Esophagus muscularis mucosa (tissue), 4 donors: ENCODE results near the gene ABCF2. TPM values are rescaled to one million over a fixed set of nuclear protein-coding genes. Genes with fewer than 3 reads are reported as not detected.

Experiments used
- DNase-seq: peaks from one replicate; pipeline ENCODE4 v3.0.0-alpha.2; 2017; ENCODE audit errors: extremely low spot score
- H3K27ac ChIP-seq, 4 donors: fragments of 200-600 bp; sonication (generic); replicated peaks in 1 of 4; 1 replicate in 3 of 4; 2 replicates in 1 of 4; pipeline ENCODE4 v1.5.1; 2016 to 2019; ENCODE audit warnings: mild to moderate bottlenecking in 1 of 4
- H3K27me3 ChIP-seq, 4 donors: fragments of 200-600 bp; sonication (generic); one replicate each; pipeline versions ENCODE4 v1.5.1 to v1.6.0; 2016 to 2019
- H3K36me3 ChIP-seq, 4 donors: fragments of 200-600 bp; sonication (generic); one replicate each; pipeline ENCODE4 v1.5.1; 2016 to 2019
- H3K4me1 ChIP-seq, 4 donors: fragments of 200-600 bp; sonication (generic); one replicate each; pipeline ENCODE4 v1.5.1; 2016 to 2019
- H3K4me3 ChIP-seq, 4 donors: fragments of 200-600 bp; sonication (generic); 1 replicate in 2 of 4; 2 replicates in 2 of 4; pipeline ENCODE4 v1.5.1; 2016 to 2019; ENCODE audit warnings: mild to moderate bottlenecking in 4 of 4, moderate library complexity in 1 of 4
- H3K9me3 ChIP-seq, 4 donors: fragments of 200-600 bp; sonication (generic); 1 replicate in 3 of 4; 2 replicates in 1 of 4; pipeline ENCODE4 v1.5.1; 2016 to 2019
- EP300 ChIP-seq: sonication (generic); formaldehyde crosslinking; IDR thresholded peaks from one replicate; pipeline ENCODE4 v1.6.1; 2017; ENCODE audit warnings: antibody characterized with exemption
- POLR2A ChIP-seq: fragments of 450-650 bp; IDR thresholded peaks from one replicate; pipeline ENCODE4 v1.6.1; 2017; ENCODE audit warnings: antibody characterized with exemption, moderate library complexity, mild to moderate bottlenecking, low read depth
- POLR2AphosphoS5 ChIP-seq, 2 donors: sonication (generic); formaldehyde crosslinking; IDR thresholded peaks; one replicate each; pipeline ENCODE4 v1.6.1; 2017; ENCODE audit warnings: antibody characterized with exemption in 2 of 2
- WGBS: methylation state at CpG from one replicate; pipeline ENCODE4 v1.1.5; 2018; 5-methylcytosine and 5-hydroxymethylcytosine counted together
- intact Hi-C: fragments of 100-400 bp; cut with DNase I; formaldehyde crosslinking; loops from one replicate; pipeline ENCODE4 v1.15.1; 2023
- total RNA-seq, 4 donors: library from RNA; depleted of rRNA; stranded (reverse); fragments of >200 nt; gene quantifications; one replicate each; pipeline versions ENCODE4 v1.1.0 to v1.2.1, GENCODE V29; 2016
- TF ChIP-seq, protein P1 (sequence below), 3 experiments: fragments of 200-600 bp in 2 of 3; fragments of 450-650 bp in 1 of 3; sonication (generic) in 2 of 3; IDR thresholded peaks; one replicate each; pipeline ENCODE4 v1.5.1; 2017 to 2019; ENCODE audit warnings: antibody characterized with exemption in 3 of 3, mild to moderate bottlenecking in 2 of 3, moderate library complexity in 1 of 3

The ABCF2 gene
- total RNA-seq, 4 donors from 2014 or later = 33.8 to 53.2 (median 39.0) TPM

DNA sequence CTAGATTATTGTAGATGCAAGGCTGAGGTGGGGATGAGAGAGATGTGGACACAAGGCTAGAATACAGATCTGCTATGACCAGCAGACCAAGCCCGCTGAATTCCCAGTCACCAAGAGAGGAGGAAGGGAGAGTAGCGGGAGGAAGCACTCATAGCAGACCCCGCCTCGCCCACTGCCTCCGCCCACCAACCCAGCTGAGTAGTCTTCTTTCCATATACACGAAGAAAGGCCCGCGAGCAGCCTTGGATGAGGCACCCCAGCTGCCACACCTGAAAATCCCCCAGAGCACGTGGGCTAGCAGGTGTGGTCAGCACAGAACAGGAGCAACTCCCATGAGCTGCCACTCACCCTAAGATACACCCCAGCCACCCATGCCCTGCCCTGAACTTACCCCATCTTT, 8.8 kb downstream of the ABCF2 start:
- intact Hi-C loops = no loop called here
- Histone ChIP-seq H3K4me3 (no peak overlapping the region), H3K36me3 (peaks cover 87 to 100% (median 100%) of the 10 kb centered on the region in 4 donors)

DNA sequence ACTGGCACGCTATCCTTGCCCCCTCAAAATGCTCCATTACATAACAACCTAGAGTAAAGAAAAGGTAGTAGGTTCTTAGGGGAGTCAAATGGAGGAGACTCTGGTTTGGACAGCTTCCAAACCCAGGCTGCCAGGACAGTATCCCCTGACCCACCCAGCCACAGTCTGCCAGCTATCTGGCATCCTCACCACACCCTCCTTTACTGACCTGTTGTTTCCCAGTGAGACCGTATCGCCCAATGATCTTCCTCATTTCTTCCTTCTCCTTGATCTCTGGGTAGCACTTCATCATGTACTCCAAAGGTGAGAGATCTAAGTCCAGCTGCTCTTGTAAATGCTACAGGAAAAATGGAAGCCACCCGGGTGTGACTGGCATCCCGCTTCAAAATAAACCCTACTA, 11.6 kb downstream of the ABCF2 start:
- H3K36me3 ChIP-seq = peaks cover 66 to 87% (median 84%) of the 10 kb centered on the region in 4 donors
- no peaks in the 10 kb centered on the region for H3K27me3 ChIP-seq
- TF ChIP-seq EP300 = no peak
- TF ChIP-seq, protein P1, sequence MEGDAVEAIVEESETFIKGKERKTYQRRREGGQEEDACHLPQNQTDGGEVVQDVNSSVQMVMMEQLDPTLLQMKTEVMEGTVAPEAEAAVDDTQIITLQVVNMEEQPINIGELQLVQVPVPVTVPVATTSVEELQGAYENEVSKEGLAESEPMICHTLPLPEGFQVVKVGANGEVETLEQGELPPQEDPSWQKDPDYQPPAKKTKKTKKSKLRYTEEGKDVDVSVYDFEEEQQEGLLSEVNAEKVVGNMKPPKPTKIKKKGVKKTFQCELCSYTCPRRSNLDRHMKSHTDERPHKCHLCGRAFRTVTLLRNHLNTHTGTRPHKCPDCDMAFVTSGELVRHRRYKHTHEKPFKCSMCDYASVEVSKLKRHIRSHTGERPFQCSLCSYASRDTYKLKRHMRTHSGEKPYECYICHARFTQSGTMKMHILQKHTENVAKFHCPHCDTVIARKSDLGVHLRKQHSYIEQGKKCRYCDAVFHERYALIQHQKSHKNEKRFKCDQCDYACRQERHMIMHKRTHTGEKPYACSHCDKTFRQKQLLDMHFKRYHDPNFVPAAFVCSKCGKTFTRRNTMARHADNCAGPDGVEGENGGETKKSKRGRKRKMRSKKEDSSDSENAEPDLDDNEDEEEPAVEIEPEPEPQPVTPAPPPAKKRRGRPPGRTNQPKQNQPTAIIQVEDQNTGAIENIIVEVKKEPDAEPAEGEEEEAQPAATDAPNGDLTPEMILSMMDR (IDR thresholded peaks at IDR 0.05) = no peak
- no peak for TF ChIP-seq POLR2A
- no peak for TF ChIP-seq POLR2AphosphoS5 (IDR thresholded peaks at IDR 0.05)
- no peak overlapping the region for H3K4me3 ChIP-seq
- H3K4me1 ChIP-seq = no peaks in the 10 kb centered on the region
- 96% methylated on average over 5 of the region's 5 CpGs for WGBS
- H3K27ac ChIP-seq = no peak overlapping the region
- intact Hi-C loops = no loop called here
- DNase-seq = no peak
- H3K9me3 ChIP-seq = no peaks in the 10 kb centered on the region

More for the DNA sequence above, 8.8 kb downstream of the ABCF2 start:
- 95% methylated on average over 9 of the region's 9 CpGs for WGBS
- Histone ChIP-seq H3K27me3 (no peaks in the 10 kb centered on the region), H3K27ac (no peak overlapping the region), H3K4me1 (no peaks in the 10 kb centered on the region), H3K9me3 (no peaks in the 10 kb centered on the region)
- no peak for DNase-seq
- TF ChIP-seq POLR2A (no peak), POLR2AphosphoS5 (IDR thresholded peaks at IDR 0.05) (no peak), EP300 (no peak)
- TF ChIP-seq, protein P1 (IDR thresholded peaks at IDR 0.05) = no peak

DNA sequence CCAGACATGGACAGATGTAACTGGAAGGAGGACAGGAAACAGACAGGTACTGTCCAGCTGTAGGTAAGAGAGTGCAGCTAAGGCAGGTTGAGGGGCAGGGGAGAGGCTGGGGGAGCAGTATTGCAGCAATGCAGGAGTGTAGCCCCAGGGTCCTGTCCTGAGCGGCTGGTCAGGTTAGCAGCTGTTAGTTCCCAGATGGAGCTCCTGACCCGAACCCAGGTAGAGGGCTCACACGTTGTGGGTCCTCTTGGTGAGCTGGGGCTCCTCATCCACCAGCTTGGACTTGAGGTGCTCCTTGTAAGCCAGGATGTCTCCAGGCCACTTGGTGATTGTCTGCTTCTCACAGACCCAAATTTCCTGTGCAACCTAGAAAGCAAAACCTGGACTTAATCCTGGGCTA, 13.2 kb downstream of the ABCF2 start:
- TF ChIP-seq POLR2A (no peak), POLR2AphosphoS5 (IDR thresholded peaks at IDR 0.05) (no peak), EP300 (no peak)
- TF ChIP-seq, protein P1 (IDR thresholded peaks at IDR 0.05) = no peak
- Histone ChIP-seq H3K27me3 (no peaks in the 10 kb centered on the region), H3K4me1 (no peaks in the 10 kb centered on the region), H3K27ac (no peak overlapping the region), H3K36me3 (peaks cover 57 to 72% (median 68%) of the 10 kb centered on the region in 4 donors), H3K9me3 (no peaks in the 10 kb centered on the region), H3K4me3 (no peak overlapping the region)
- intact Hi-C loops = no loop called here
- no peak for DNase-seq
- WGBS = 63% methylated on average over 3 of the region's 3 CpGs

DNA sequence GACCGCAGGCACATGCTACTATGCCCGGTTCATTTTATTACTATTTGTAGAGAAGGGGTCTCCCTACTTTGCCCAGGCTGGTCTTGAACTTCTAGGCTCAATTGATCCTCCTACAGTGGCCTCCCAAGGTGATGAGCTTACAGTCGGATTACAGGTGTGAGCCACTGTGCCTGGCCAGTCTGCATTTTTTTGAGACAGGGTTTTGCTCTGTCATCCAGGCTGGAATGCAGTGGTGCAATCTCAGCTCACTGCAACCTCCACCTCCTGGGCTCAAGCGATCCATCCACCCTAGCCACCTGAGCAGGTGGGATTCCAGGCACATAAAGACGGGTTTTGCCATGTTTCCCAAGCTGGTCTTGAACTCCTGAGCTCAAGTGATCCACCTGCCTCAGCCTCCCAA, 14.4 kb downstream of the ABCF2 start:
- 91% methylated on average over 4 of the region's 5 CpGs for WGBS
- Histone ChIP-seq H3K27me3 (peaks cover 0 to 3% (median 0%) of the 10 kb centered on the region in 4 donors), H3K4me1 (no peaks in the 10 kb centered on the region), H3K4me3 (no peak overlapping the region), H3K9me3 (no peaks in the 10 kb centered on the region), H3K27ac (no peak overlapping the region), H3K36me3 (peaks cover 45 to 60% (median 56%) of the 10 kb centered on the region in 4 donors)
- intact Hi-C loops = no loop called here
- DNase-seq = no peak
- TF ChIP-seq, protein P1 (IDR thresholded peaks at IDR 0.05) = no peak
- TF ChIP-seq EP300 (no peak), POLR2AphosphoS5 (IDR thresholded peaks at IDR 0.05) (no peak), POLR2A (no peak)

DNA sequence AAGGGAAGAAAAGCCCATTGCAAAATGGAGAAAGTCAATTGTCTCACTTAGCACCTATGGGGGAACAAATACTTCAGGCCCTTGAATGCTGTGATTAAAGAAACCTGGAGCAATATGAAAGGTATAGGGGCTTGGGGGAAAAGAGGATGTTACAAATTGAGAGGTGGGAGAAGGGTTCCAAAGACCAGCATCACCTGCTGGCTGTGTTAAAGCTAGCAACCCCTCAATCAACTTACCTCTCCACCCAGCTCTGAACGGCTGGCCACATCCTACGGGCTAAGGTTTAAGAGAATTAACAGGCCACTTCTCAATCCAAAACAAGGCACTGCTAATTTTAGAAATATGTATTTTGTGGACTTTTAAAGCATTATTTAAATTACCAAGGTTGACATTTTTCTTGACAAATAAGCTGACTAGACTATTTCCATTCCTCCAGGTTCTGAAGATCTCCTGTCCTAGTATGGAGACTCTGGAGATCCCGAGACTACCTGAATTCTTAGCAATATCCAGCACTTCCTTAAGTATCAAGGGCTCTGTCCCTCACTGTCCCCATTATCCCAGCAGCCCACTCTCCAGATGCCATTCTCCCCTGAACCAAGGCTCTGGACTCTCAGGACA, 15.7 kb downstream of the ABCF2 start:
- Histone ChIP-seq H3K4me3 (no peak overlapping the region), H3K27ac (no peak overlapping the region), H3K4me1 (no peaks in the 10 kb centered on the region), H3K9me3 (no peaks in the 10 kb centered on the region), H3K36me3 (peaks cover 33 to 46% (median 43%) of the 10 kb centered on the region in 4 donors), H3K27me3 (peaks cover 0 to 6% (median 0%) of the 10 kb centered on the region in 4 donors)
- intact Hi-C loops = no loop called here
- TF ChIP-seq POLR2AphosphoS5 (IDR thresholded peaks at IDR 0.05) = no peak
- TF ChIP-seq, protein P1 (IDR thresholded peaks at IDR 0.05) = no peak
- no peak for TF ChIP-seq POLR2A
- TF ChIP-seq EP300 = no peak
- no peak for DNase-seq
- WGBS = 80% methylated on average over 3 of the region's 3 CpGs
